ENCODE measurements around the gene SCRT2. TPM values are rescaled to one million over a fixed set of nuclear protein-coding genes. Genes with fewer than 3 reads are reported as not detected.

SCRT2 gene
- total RNA-seq, 4 donors from 2014 or later: not detected

DNA sequence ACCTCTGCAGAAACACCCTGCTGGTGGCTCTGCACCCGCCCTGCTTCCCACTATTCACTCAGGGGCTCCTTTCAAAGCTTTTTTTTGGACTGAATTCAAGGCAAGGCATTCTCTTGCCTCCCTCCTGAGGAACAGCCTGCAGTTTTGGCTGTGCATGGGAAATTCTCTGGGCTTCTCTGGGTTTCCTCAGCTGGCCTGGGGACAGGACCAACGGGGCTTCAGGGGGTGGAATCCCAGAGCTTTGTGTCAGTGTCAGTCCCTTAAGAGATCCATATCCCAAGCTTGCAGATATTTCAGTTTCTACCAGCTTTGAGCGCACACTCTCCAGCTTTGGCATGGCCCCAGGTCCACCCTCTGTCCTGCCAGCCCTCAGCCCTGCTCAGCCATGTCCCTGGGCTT, 2.0 kb downstream of the SCRT2 start:
- no peaks in the 10 kb centered on the region for H3K9me3 ChIP-seq
- TF ChIP-seq POLR2AphosphoS5 (IDR thresholded peaks at IDR 0.05) (no peak), POLR2A (IDR thresholded peaks at IDR 0.05; ENCODE audit: low read depth) (no peak), EP300 (IDR thresholded peaks at IDR 0.05) (no peak)
- TF ChIP-seq, protein P1, sequence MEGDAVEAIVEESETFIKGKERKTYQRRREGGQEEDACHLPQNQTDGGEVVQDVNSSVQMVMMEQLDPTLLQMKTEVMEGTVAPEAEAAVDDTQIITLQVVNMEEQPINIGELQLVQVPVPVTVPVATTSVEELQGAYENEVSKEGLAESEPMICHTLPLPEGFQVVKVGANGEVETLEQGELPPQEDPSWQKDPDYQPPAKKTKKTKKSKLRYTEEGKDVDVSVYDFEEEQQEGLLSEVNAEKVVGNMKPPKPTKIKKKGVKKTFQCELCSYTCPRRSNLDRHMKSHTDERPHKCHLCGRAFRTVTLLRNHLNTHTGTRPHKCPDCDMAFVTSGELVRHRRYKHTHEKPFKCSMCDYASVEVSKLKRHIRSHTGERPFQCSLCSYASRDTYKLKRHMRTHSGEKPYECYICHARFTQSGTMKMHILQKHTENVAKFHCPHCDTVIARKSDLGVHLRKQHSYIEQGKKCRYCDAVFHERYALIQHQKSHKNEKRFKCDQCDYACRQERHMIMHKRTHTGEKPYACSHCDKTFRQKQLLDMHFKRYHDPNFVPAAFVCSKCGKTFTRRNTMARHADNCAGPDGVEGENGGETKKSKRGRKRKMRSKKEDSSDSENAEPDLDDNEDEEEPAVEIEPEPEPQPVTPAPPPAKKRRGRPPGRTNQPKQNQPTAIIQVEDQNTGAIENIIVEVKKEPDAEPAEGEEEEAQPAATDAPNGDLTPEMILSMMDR (IDR thresholded peaks at IDR 0.05): no peak
- no peak overlapping the region for H3K27ac ChIP-seq (replicated peaks in 1 of 4)
- WGBS: 57% methylated on average over 3 of the region's 3 CpGs
- no peak overlapping the region for H3K4me3 ChIP-seq
- H3K4me1 ChIP-seq: peaks cover 21 to 35% (median 23%) of the 10 kb centered on the region in 4 donors
- no peak for DNase-seq (ENCODE audit: extremely low spot score)
- no peaks in the 10 kb centered on the region for H3K36me3 ChIP-seq
- intact Hi-C loops (cut with DNase I): no loop called here
- H3K27me3 ChIP-seq: peaks cover 0 to 91% (median 31%) of the 10 kb centered on the region in 4 donors

DNA sequence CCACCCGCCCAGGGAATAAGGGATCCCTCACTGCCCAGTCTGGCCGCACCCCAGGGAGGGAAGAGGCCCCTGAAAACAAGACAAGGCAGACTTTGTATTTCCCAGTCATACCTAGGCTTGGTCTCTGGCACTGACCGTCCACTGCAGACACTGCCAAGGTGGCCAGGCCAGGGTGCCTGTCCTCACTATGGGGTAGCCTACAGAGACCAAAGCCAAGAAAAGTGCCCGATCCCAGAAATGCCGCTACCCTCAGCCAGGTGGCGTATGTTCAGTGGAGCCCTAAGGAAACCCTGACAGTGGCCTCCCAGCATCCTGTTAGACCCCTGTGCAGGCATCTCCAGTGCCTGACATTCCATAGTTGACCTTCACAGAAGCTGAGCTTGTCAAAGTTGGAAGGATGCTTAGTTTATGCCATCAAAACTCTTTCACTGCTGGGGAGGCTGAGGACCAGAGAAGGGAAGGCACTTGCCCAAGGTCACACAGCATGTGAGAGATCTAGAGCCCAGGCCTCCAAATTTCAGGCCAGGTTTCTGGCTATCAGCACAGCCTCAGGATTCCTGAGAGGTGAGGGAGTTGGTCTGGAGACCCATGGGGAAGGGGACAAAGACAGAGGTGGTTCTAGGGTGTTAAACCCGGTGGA, 2.5 kb downstream of the SCRT2 start:
- no peak overlapping the region for H3K4me3 ChIP-seq
- WGBS: 37% methylated on average over 7 of the region's 7 CpGs
- H3K9me3 ChIP-seq: no peaks in the 10 kb centered on the region
- H3K27ac ChIP-seq (replicated peaks in 1 of 4): no peak overlapping the region
- peaks cover 0 to 91% (median 29%) of the 10 kb centered on the region in 4 donors for H3K27me3 ChIP-seq
- TF ChIP-seq POLR2AphosphoS5 (IDR thresholded peaks at IDR 0.05): no peak
- TF ChIP-seq POLR2A (IDR thresholded peaks at IDR 0.05; ENCODE audit: low read depth): no peak
- TF ChIP-seq EP300 (IDR thresholded peaks at IDR 0.05): no peak
- TF ChIP-seq, protein P1 (IDR thresholded peaks at IDR 0.05): no peak
- peaks cover 21 to 36% (median 23%) of the 10 kb centered on the region in 4 donors for H3K4me1 ChIP-seq
- no peaks in the 10 kb centered on the region for H3K36me3 ChIP-seq
- DNase-seq (ENCODE audit: extremely low spot score): no peak
- intact Hi-C loops (cut with DNase I): no loop called here

DNA sequence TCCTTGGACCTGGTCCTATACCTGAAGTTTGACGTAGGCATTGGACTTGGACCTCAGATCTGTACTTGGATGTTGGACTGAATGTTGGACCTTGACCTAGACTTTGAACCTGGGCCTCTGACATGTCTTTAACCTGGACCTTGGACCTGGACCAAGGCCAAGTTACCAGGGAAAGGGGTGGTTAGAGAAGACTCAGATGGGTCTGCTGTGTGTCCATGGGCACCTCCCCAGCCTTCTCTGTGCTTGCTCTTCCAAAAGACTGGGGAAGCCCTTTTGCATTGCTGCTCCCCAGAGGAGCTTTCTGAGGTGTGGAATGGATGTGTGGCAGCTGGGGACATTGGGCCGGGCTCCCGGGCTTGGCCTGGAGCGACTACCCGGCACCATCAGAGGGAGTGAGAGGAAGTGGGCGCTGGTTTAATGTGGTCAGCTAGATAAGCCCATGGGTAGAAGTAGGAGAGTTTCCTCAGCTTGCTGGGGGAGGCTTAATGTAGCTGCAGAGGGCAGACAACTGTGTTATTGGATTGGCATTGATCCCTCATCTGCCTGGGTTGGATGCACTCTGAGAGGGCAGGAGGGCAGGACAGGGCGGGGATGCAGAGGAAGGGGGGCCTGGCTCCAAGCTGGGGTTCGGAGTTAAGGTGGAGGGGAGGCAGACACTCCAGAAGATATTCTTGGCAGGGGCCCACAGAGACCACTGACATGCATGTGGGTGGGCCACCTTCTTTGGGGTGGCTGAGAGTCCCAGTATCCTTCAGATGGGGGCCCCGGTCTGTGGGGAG, 4.2 kb downstream of the SCRT2 start:
- H3K27ac ChIP-seq (replicated peaks in 1 of 4): no peak overlapping the region
- intact Hi-C loops (cut with DNase I): no loop called here
- H3K4me1 ChIP-seq: peaks cover 16 to 36% (median 17%) of the 10 kb centered on the region in 4 donors
- WGBS: 61% methylated on average over 9 of the region's 9 CpGs
- H3K9me3 ChIP-seq: no peaks in the 10 kb centered on the region
- H3K36me3 ChIP-seq: no peaks in the 10 kb centered on the region
- peaks cover 0 to 90% (median 28%) of the 10 kb centered on the region in 4 donors for H3K27me3 ChIP-seq
- TF ChIP-seq POLR2A (IDR thresholded peaks at IDR 0.05; ENCODE audit: low read depth) (no peak), EP300 (IDR thresholded peaks at IDR 0.05) (no peak), POLR2AphosphoS5 (IDR thresholded peaks at IDR 0.05) (no peak)
- TF ChIP-seq, protein P1 (IDR thresholded peaks at IDR 0.05): no peak
- DNase-seq (ENCODE audit: extremely low spot score): no peak
- H3K4me3 ChIP-seq: no peak overlapping the region

DNA sequence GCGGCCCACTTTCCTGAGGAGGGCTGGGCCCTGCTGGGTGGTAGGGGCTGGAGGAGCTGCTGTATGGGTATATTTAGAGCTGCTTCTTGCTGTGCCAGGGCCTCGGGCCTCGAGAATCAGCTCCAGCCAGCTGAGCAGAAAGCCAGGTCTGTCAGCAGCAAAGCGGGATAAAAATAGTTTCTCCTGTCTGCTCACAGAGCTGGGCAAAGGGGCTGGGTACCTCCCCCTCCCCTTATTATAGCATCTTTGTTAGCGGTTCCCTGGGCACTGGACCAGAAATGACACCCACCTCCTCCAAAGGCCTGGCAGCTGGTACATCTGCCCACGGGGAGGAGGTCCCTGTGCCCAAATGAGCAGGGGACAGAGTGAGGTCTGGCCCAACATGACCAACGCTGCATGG, 6.0 kb downstream of the SCRT2 start:
- no peak for TF ChIP-seq EP300 (IDR thresholded peaks at IDR 0.05)
- no peak for TF ChIP-seq POLR2A (IDR thresholded peaks at IDR 0.05; ENCODE audit: low read depth)
- no peak for TF ChIP-seq POLR2AphosphoS5 (IDR thresholded peaks at IDR 0.05)
- peaks cover 0 to 22% (median 0%) of the 10 kb centered on the region in 4 donors for H3K4me1 ChIP-seq
- 60% methylated on average over 4 of the region's 7 CpGs for WGBS
- H3K9me3 ChIP-seq: no peaks in the 10 kb centered on the region
- intact Hi-C loops (cut with DNase I): loop anchor here (5.0 kb wide), 1 partner anchor 107 kb away; no protein-coding TSS in a partner anchor
- no peak for DNase-seq (ENCODE audit: extremely low spot score)
- no peaks in the 10 kb centered on the region for H3K36me3 ChIP-seq
- no peak overlapping the region for H3K4me3 ChIP-seq
- H3K27ac ChIP-seq (replicated peaks in 1 of 4): no peak overlapping the region
- H3K27me3 ChIP-seq: peaks cover 0 to 98% (median 46%) of the 10 kb centered on the region in 4 donors

DNA sequence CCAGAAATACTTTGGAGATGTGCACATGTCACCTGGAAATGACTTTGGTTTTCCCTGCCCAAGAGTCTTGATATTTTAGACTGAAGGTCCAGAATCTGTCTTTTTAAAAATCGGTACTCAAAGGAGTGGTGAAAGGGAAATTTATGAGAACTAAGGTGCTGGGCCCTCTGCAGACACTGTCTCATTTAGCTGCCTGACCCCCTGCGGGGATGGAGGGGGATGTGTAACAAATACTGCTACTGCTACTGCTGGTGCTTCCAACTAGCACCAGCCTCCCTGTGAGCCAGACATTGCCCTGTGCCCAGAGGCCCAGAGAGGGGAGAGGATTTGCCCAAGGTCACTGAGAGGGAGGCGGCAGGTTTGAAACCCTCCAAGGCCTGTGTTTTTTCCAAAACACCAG, 7.0 kb downstream of the SCRT2 start:
- Histone ChIP-seq H3K27ac (replicated peaks in 1 of 4) (no peak overlapping the region), H3K36me3 (no peaks in the 10 kb centered on the region), H3K27me3 (peaks cover 0 to 97% (median 48%) of the 10 kb centered on the region in 4 donors), H3K9me3 (no peaks in the 10 kb centered on the region), H3K4me1 (peaks cover 1 to 22% (median 2%) of the 10 kb centered on the region in 4 donors), H3K4me3 (no peak overlapping the region)
- intact Hi-C loops (cut with DNase I): loop anchor here (5.0 kb wide), 1 partner anchor 106 kb away; no protein-coding TSS in a partner anchor
- TF ChIP-seq, protein P1 (IDR thresholded peaks at IDR 0.05): no peak
- no peak for TF ChIP-seq EP300 (IDR thresholded peaks at IDR 0.05)
- TF ChIP-seq POLR2AphosphoS5 (IDR thresholded peaks at IDR 0.05): no peak
- TF ChIP-seq POLR2A (IDR thresholded peaks at IDR 0.05; ENCODE audit: low read depth): no peak
- 80% methylated on average over 3 of the region's 3 CpGs for WGBS
- DNase-seq (ENCODE audit: extremely low spot score): no peak

Data from esophagus muscularis mucosa (tissue), 4 donors.